ENCODE results near the gene UBXN11.

UBXN11 gene, protein sequence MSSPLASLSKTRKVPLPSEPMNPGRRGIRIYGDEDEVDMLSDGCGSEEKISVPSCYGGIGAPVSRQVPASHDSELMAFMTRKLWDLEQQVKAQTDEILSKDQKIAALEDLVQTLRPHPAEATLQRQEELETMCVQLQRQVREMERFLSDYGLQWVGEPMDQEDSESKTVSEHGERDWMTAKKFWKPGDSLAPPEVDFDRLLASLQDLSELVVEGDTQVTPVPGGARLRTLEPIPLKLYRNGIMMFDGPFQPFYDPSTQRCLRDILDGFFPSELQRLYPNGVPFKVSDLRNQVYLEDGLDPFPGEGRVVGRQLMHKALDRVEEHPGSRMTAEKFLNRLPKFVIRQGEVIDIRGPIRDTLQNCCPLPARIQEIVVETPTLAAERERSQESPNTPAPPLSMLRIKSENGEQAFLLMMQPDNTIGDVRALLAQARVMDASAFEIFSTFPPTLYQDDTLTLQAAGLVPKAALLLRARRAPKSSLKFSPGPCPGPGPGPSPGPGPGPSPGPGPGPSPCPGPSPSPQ

DNA sequence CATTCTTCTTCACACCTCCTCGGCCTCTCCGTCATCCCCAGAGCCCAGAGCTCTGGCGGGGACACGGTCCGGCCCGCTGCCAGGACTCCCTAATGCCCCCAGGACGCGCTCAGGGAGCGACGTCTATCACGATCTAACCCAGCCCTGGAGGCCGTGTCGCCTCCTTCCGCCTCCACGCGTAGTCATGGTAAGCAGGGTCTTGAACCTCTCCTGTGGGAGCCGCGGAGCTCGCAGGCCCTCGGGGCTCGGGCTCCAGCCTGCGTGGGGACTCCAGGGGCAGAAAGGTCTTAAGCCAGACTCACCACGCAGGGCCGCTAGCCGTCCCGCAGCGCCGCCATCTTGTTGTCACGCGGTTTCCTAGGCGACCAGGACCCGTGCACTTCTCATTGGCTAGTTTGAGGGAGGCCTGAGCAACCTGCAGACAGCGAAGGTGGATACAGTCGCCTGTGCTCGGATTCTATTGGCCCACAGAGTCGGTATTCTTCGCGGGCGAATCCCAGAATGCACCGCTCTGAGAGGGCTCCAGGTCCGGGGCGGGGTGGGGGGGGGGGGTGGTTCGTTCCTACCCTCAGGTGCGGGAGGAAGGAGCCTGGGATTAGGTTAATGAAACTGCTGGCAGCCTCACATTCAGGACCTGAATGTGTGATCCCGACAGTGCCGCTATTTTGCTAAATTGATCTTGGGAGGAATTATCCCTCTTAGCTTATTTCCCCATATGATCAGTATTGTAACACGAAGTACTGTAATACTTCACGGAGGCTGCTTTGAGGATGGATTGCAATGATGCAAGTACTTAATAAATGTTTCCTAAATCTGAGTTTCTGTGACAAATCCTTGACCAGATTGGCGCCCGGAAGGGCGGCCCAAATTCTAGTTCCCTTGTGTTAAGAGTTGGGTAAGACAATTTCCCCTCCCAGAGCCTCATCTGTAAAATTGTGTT, at the start of gene UBXN11:
TSS of gene UBXN11 (minus strand) at position 347 of the 940 bp plus-strand sequence. CDS start 3,753 bp downstream, outside the sequence.
- DNase-seq, result peak; percentile 91

GRCh38 chr1:26356106-26356505, 49.7 kb upstream of the UBXN11 start:
- no peak for DNase-seq

GRCh38 chr1:26354972-26355371, 48.5 kb upstream of the UBXN11 start:
- DNase-seq, result no peak

DNA sequence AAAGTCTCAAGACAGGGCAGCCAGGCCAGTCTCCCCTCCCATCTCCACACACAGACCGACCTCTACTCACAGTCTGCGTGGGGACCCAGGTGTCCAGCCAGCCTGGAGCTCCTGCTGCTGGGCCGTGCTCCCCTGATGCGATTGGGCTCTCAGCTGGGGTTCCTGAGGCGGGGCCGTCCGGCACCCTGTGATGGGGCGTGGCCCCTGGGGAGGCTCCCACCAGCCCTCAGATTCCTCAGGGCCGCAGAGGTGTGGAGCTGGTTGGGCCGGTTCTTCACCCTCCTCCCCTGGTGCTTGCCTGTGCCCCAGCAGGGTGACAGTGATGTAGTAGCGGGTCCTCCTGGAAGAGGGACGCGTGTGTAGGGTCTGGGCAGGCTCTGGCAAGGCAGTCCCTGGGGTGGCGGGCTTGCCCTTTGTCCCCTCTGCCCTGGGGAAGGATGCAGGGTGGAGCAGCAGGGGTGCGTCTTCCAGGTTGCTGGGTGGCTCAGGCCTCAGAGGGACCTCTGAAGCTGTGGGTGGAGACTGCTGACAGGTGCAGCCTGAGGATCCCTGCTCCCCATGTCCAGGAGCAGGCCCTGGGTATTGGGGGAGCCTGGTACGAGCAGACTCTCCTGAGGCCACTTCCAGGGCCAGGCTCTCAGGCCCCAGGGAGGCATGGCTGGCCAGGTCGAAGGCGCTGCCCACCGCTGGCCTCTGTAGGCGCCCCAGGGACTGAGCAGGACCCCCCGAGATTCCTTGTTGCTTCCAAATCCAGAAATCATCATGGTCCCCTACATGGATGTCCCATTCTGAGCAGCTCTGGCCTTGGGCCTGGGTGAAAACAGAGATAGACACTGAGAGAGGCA, 47.8 kb upstream of the UBXN11 start, which contains the start of gene CRYBG2:
TSS of gene CRYBG2 (minus strand) at position 155 of the 845 bp plus-strand sequence. CDS start 7,473 bp downstream, outside the sequence.
- DNase-seq, result no peak

DNA sequence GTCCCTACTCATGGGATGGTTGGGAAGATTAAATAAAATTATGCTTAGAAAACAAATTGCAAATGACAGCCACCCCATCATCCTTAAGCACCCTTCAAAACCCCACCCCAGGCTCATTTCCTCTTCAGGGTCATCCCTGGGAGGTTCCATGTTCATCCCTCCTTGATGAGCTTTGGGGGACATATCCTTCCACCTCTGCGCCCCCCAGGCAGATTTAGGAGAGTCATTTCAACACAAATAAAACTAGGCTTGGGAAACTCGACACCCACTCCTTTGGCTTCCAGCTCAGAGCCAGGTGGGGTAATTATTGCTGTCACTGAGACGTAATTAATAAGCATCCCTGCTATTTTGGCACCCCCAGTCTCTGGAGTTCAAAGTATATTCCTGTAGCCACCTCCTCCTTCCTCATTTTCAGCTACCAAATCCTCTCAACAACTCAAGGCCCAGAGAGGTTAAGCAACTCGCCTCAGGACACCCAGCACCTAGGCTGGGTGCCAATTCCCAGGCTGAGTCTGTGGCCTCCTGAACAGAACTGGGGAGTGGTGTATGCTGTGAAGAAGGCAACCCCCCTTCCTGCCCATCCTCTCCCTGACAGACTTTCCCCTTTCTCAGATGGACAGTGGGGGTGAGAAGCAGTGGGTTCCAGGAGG, 46.9 kb upstream of the UBXN11 start:
- peak; percentile 22 for DNase-seq

GRCh38 chr1:26352338-26352679, 45.9 kb upstream of the UBXN11 start:
- no peak for DNase-seq

- DNase-seq, result no peak
Observed at GRCh38 chr1:26351590-26352337, 45.3 kb upstream of the UBXN11 start.

- DNase-seq, result no peak
Observed at GRCh38 chr1:26350701-26351589, 44.5 kb upstream of the UBXN11 start.

GRCh38 chr1:26350343-26350700, 43.9 kb upstream of the UBXN11 start:
- no peak for DNase-seq

DNA sequence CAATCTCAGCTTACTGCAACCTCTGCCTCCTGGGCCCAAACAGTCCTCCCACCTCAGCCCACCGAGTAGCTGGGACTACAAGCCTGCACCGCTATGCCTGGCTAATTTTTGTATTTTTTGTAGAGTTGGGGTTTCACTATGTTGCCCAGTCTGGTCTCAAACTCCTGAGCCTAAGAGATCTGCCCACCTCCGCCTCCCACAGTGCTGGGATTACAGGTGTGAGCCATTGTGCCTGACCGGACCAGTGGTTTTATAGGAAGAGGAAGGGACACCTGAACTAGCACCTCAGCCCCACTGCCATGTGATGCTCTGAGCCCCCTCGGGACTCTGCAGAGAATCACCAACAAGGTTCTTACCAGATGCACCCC, 43.4 kb upstream of the UBXN11 start:
- no peak for DNase-seq

GRCh38 chr1:26349188-26349876, 42.9 kb upstream of the UBXN11 start:
- DNase-seq, result no peak

DNA sequence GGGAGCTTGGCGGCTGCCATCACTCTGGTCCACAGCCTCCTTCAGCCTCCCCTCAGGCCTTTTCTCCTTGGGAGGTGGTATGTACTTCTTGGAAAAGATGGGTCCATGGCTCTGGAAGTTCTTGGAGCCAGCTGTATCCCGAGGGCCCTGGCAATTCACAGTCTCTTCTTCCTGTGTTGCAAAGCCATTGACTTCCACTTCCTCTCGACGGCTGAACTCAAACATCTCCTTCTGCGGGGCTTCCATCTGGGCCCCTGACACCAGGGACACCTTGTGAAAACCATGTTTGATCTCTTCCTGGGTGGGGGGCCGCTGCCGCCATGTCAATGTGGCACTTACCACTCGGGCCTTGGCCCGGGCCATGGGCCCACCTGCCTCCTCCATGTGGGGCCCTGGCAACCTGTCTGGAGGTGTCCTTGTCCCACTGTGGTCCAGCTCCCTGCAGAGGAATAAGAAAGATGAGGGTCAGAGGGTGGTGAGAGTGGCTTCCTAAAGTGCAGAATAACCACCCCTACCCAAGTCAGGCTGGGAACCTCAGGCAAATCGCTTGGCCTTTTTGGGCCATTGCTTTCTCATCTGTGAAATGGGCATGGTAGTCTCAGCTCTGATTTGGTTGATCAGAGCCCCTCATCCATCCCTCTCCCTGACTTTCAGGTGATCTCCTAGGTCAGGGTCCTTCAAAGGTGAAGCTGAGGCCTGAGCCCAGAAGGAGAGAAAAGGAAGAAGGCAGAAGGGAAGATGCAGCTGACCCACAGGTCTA, 40.0 kb upstream of the UBXN11 start:
- DNase-seq, result no peak

GRCh38 chr1:26345718-26346117, 39.3 kb upstream of the UBXN11 start:
- DNase-seq, result no peak

GRCh38 chr1:26344147-26344920, 37.9 kb upstream of the UBXN11 start:
- no peak for DNase-seq

DNA sequence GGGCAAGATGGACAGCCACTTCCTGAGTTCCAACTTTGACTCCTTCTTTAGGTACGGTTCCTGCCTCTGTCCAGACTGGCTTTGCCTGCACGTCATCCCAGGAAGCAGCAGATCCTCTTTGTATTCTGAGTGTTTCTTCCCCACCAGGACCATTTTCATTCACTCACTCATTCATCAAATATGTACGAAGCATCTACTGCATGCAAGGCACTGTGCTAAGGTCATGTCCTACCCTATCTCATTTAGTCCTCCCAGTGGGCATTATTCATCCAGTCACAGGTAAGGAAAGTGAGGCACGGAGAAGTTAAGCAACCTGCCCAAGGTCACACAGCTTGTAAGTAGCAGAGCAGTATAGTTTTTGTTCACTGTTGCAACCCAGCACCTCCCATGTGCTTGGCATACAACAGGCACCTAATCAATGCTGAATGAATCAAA, 33.6 kb upstream of the UBXN11 start:
- no peak for DNase-seq

- DNase-seq, result no peak
Observed at GRCh38 chr1:26338670-26339069, 32.2 kb upstream of the UBXN11 start.

- DNase-seq, result no peak
Observed at GRCh38 chr1:26337625-26338024, 31.2 kb upstream of the UBXN11 start.

- no peak for DNase-seq
Observed at GRCh38 chr1:26337206-26337535, 30.7 kb upstream of the UBXN11 start.

Measured in NCI-H1694 treated with DMSO at 0.1 percent for 48 hours (cell line).